ENCODE measurements around the gene TDRD10.

GRCh38 chr1:154571244-154571963 is 69.4 kb downstream of the TDRD10 start:
- no peak for TF ChIP-seq CTCF (IDR thresholded peaks at IDR 0.05)
- TF ChIP-seq POLR2A (IDR thresholded peaks at IDR 0.05) = no peak

Data from body of pancreas (tissue), 4 donors.